Measurements from ENCODE around the gene DAW1. TPM values are rescaled to one million over a fixed set of nuclear protein-coding genes. Genes with fewer than 3 reads are reported as not detected.

DAW1 gene
- total and polyA plus RNA-seq, 2 of the 13 experiments (the other 11 are each of a cell fraction or from before 2014, with no cell fraction given), result not detected

DNA sequence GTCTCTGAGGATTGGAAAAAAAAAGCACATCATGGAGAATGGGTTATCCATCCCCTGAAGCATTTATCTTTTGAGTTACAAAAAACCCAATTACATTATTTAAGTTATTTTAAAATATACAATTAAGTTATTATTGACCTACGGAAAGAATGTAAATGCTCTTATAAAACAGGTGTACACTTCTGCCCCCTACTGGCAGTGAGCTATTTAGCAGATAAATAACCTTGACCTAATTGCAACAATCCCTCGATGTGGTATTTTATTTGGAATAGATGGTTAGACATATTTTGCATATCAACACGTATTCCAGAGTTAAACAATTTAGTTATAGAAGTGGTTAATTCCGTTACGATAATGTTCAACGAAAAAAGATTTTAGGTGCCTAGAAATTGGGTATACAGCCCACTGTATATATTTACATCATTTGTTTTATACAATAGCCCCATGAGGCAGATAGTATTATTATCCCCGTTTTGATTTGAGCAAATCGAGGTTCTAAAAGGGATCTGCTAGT is 9.1 kb upstream of the DAW1 start:
- no peak overlapping the region for H3K27ac ChIP-seq (ENCODE audit: extremely low read length, insufficient read depth, low read length)
- peak; percentile 65 for DNase-seq (ENCODE audit: low spot score)
- WGBS (ENCODE audit: low lambda C conversion rate), result 3% methylated on average over 8 of the region's 8 CpGs

More for the DNA sequence above, 9.1 kb upstream of the DAW1 start:
- no peaks in the 10 kb centered on the region for H4K20me1 ChIP-seq (ENCODE audit: insufficient read depth, low read length)
- H3K27me3 ChIP-seq (ENCODE audit: control insufficient read depth in 1 of 2, insufficient read depth in 2 of 2, low read length in 2 of 2), result peaks cover 4 to 30% of the 10 kb centered on the region in 2 experiments; a peak in 4 of 5 replicates
- no peak overlapping the region for H2AFZ ChIP-seq (ENCODE audit: low read length)
- ATAC-seq, result no peak
- POLR2A ChIA-PET, result interaction anchor here (1.0 to 2.0 kb wide), 4 partner anchors 41 to 49 kb away, joined by 3 to 18 read pairs (median 11); partner anchors contain the start of gene CCL20
- CTCF ChIA-PET (ENCODE audit: low intra/inter-chr PET ratio, low total read pairs), result interaction anchor here (0.7 to 2.2 kb wide), 7 partner anchors 22 to 122 kb away, joined by 3 to 17 read pairs (median 6); partner anchors contain the start of gene CCL20
- BruUV-seq (replicated peaks), result no TSS peak
- H3K4me2 ChIP-seq (ENCODE audit: low read depth, low read length), result peak overlapping the region; percentile 67
- peaks cover 33% of the 10 kb centered on the region for H3K4me1 ChIP-seq (ENCODE audit: insufficient read depth, low read length)
- intact Hi-C loops (cut with micrococcal nuclease; ENCODE audit: unreplicated experiment) (loop anchor here (1.0 kb wide), 4 partner anchors 44 to 204 kb away; partner anchors contain the start of gene CCL20), in situ Hi-C loops (cut with HindIII; ENCODE audit: extremely low pct_ligation_motif_present, low pct_unique_long_range_greater_than_20kb) (loop anchor here (5.0 kb wide), 1 partner anchor 95 kb away; no protein-coding TSS in a partner anchor)
- H3K36me3 ChIP-seq (replicated peaks in 1 of 2; ENCODE audit: control insufficient read depth in 1 of 2, insufficient read depth in 2 of 2, low read length in 2 of 2), result no peaks in the 10 kb centered on the region
- FAIRE-seq, result peak; percentile 71
- TF ChIP-seq NR2F6 (IDR thresholded peaks at IDR 0.05) (peak; percentile 34), NR2F6 (CRISPR knock-in tag; IDR thresholded peaks at IDR 0.05) (peak; percentile 45; the same call in 1 of the 2 replicates), MBD4 (IDR thresholded peaks at IDR 0.05; ENCODE audit: borderline replicate concordance, low read length) (0 out of 2 replicates have a peak, but pooled peaks have one; percentile 29), RFXANK (CRISPR knock-in tag; IDR thresholded peaks at IDR 0.05) (0 out of 2 replicates have a peak, but pooled peaks have one; percentile 23), ZSCAN31 (CRISPR knock-in tag; IDR thresholded peaks at IDR 0.05; ENCODE audit: low read depth) (no peak), RCOR2 (CRISPR knock-in tag; IDR thresholded peaks at IDR 0.05) (0 out of 2 replicates have a peak, but pooled peaks have one; percentile 19), HMG20A (CRISPR knock-in tag; IDR thresholded peaks at IDR 0.05; ENCODE audit: borderline replicate concordance) (0 out of 2 replicates have a peak, but pooled peaks have one; percentile 11), RAD21 (CRISPR knock-in tag; IDR thresholded peaks at IDR 0.05) (peak; percentile 31; the same call in 1 of the 2 replicates), STAG1 (CRISPR knock-in tag; IDR thresholded peaks at IDR 0.05) (peak; percentile 73), RORA (CRISPR knock-in tag; IDR thresholded peaks at IDR 0.05) (peak; percentile 82; the same call in 1 of the 2 replicates), ZFP36L2 (CRISPR knock-in tag; IDR thresholded peaks at IDR 0.05) (no peak), SMC3 (IDR thresholded peaks at IDR 0.05; ENCODE audit: low read length) (peak; percentile 74), TEAD2 (CRISPR knock-in tag; IDR thresholded peaks at IDR 0.05) (no peak), BCL6 (CRISPR knock-in tag; IDR thresholded peaks at IDR 0.05) (0 out of 2 replicates have a peak, but pooled peaks have one; percentile 11), PPARG (CRISPR knock-in tag; conservative IDR thresholded peaks at IDR 0.05) (peak; percentile 67; the same call in 1 of the 2 replicates), ZNF780A (CRISPR knock-in tag; IDR thresholded peaks at IDR 0.05) (0 out of 2 replicates have a peak, but pooled peaks have one; percentile 8)
- TF ChIP-seq, protein P1, sequence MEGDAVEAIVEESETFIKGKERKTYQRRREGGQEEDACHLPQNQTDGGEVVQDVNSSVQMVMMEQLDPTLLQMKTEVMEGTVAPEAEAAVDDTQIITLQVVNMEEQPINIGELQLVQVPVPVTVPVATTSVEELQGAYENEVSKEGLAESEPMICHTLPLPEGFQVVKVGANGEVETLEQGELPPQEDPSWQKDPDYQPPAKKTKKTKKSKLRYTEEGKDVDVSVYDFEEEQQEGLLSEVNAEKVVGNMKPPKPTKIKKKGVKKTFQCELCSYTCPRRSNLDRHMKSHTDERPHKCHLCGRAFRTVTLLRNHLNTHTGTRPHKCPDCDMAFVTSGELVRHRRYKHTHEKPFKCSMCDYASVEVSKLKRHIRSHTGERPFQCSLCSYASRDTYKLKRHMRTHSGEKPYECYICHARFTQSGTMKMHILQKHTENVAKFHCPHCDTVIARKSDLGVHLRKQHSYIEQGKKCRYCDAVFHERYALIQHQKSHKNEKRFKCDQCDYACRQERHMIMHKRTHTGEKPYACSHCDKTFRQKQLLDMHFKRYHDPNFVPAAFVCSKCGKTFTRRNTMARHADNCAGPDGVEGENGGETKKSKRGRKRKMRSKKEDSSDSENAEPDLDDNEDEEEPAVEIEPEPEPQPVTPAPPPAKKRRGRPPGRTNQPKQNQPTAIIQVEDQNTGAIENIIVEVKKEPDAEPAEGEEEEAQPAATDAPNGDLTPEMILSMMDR (CRISPR knock-in tag; IDR thresholded peaks at IDR 0.05), result peak; percentile 74
- TF ChIP-seq, protein P2, sequence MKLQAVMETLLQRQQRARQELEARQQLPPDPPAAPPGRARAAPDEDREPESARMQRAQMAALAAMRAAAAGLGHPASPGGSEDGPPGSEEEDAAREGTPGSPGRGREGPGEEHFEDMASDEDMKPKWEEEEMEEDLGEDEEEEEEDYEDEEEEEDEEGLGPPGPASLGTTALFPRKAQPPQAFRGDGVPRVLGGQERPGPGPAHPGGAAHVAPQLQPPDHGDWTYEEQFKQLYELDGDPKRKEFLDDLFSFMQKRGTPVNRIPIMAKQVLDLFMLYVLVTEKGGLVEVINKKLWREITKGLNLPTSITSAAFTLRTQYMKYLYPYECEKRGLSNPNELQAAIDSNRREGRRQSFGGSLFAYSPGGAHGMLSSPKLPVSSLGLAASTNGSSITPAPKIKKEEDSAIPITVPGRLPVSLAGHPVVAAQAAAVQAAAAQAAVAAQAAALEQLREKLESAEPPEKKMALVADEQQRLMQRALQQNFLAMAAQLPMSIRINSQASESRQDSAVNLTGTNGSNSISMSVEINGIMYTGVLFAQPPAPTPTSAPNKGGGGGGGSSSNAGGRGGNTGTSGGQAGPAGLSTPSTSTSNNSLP (IDR thresholded peaks at IDR 0.05; ENCODE audit: low read depth, low read length), result peak; percentile 91
- TF ChIP-seq, protein P3, sequence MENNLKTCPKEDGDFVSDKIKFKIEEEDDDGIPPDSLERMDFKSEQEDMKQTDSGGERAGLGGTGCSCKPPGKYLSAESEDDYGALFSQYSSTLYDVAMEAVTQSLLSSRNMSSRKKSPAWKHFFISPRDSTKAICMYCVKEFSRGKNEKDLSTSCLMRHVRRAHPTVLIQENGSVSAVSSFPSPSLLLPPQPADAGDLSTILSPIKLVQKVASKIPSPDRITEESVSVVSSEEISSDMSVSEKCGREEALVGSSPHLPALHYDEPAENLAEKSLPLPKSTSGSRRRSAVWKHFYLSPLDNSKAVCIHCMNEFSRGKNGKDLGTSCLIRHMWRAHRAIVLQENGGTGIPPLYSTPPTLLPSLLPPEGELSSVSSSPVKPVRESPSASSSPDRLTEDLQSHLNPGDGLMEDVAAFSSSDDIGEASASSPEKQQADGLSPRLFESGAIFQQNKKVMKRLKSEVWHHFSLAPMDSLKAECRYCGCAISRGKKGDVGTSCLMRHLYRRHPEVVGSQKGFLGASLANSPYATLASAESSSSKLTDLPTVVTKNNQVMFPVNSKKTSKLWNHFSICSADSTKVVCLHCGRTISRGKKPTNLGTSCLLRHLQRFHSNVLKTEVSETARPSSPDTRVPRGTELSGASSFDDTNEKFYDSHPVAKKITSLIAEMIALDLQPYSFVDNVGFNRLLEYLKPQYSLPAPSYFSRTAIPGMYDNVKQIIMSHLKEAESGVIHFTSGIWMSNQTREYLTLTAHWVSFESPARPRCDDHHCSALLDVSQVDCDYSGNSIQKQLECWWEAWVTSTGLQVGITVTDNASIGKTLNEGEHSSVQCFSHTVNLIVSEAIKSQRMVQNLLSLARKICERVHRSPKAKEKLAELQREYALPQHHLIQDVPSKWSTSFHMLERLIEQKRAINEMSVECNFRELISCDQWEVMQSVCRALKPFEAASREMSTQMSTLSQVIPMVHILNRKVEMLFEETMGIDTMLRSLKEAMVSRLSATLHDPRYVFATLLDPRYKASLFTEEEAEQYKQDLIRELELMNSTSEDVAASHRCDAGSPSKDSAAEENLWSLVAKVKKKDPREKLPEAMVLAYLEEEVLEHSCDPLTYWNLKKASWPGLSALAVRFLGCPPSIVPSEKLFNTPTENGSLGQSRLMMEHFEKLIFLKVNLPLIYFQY (CRISPR knock-in tag; IDR thresholded peaks at IDR 0.05; ENCODE audit: borderline replicate concordance), result no peak
- H3K79me2 ChIP-seq (ENCODE audit: insufficient read depth, low read length), result no peaks in the 10 kb centered on the region
- peak overlapping the region in 1 of 3 experiments; percentile 27; a peak in 2 of 6 replicates for H3K4me3 ChIP-seq (replicated peaks in 1 of 3; ENCODE audit: insufficient read depth in 1 of 3, low read depth in 2 of 3, low read length in 3 of 3)
- no peaks in the 10 kb centered on the region for H3K9me3 ChIP-seq (ENCODE audit: low read length)
- no peak overlapping the region for H3K9ac ChIP-seq (ENCODE audit: insufficient read depth, low read depth, low read length)

Measured in HepG2 (cell line).